Cortex of kidney (tissue), 1 donor: Measurements from ENCODE around the gene RNASE12.
"Not testable (repeated sequence)": the region's sequence is repeated elsewhere in the genome, so short reads cannot be mapped to it uniquely, and the experiment has no call there.

Experiments used
- DNase-seq: peaks from one replicate; lab custom pipeline; 2025; lab: John Stamatoyannopoulos, UW

RNASE12 gene

DNA sequence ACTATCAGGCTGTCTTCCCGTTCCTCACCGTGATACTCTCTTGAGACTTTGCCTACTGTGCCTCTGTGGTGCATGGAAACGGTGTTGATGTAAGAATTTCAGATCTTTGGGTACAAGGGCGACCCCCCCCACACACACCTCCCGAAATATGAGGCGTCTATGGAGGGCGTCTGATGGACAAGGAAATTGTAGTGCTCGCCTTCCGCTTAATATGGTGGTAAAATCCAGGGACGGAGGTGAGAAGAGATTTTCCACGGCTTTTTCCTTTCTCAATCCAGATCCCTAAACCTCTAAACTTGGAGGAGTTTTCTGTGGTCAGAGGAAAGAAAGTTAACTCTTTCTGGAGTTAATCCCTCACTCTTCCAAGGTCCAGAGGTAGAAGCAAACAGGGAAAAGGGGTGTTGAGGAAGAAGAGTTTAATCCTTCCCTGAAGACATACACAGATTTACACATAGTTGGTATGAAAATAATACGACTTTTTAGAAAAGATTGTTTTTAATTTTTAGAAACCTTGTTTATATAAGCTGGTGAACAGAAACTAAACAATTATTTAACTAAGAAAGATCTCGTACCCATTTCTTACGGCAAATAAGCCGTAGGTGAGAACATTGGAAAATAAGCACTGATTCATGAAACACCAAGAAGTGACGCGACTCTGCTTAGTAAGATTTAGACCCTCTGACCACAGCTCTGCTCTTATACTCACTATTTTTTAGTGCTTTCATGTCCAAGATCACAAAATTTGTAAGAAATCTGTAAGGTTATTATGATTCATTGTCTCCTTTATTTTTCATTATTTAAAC is 23.1 kb upstream of the RNASE12 start:
- no peak for DNase-seq

DNA sequence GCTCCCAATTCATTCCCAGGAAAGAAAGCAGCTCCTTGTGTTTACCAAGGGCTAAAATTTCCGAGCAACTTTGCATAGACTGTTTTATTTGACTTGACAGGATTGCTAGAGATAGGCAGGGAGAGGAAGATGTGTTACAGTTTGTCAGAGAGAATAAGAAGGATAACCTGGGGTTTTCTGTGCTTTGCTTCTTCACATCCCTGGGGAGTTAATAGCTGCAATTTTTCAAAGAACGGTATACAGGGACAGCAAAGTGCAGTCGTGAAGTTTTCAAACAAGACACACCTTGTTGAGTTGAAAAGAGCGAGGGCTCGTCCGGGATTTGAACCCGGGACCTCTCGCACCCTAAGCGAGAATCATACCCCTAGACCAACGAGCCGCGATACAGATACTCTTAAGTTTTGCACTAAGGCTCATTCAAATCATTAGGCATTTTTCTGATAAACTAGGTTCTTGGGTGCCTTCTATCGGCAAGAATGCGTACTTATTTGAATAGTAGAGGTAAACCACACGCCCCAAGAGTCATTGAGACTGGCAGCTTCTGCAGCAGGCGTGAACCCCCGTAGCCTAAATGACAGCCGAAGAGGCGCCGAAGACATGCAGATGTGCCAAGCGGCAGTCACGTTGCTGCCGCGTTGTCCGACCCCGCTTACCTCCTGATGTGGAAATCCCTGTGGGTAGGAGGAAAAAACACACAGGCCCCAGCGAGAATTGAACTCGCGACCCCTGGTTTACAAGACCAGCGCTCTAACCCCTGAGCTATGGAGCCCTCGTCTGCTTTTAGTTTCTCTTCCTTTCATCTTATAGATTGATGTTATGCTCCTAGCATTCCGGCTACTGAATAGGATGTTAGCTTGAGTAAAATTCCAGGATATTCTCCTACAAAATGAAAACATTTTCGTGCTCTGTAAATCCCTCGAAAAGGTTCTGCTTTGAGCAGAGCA is 22.2 kb upstream of the RNASE12 start:
- no peak for DNase-seq

DNA sequence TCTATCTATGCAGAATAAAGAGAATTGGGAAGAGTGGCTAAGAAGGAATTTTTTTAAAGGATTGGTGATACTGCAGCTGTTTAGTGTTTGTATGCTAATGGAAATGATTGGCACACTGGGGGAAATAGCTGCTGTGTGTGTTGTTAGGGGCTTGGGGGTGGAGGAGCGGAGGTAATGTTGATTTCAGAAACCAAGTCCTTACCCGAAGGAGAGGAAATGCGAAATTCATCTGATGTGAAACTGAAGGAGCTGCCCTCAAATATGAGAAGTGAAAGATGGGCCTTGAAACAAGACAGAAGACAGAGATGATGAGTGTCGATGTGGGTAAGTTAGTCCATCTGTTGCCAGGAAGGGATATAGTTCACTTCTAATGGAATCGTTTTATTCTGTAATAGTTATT is 21.2 kb upstream of the RNASE12 start:
- DNase-seq: no peak

DNA sequence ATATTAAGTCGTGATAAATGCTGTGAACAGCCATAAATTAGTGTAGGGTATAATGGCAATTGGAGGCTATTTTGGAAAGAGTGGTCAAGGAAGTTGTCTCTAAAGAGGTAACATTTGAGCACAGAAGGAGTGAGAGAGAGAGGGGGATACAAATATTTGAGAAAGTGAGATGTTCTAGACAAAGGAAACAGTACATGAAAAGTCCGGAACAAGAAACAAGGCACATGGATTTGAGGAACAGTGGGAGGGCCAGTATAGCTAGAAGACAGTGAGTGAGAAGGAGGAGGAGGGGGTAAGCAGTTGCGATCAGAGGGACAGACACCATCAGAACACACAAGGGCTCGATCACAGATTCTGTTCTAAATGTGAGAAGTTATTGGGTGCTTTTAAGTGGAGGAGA is 20.1 kb upstream of the RNASE12 start:
- DNase-seq: no peak

DNA sequence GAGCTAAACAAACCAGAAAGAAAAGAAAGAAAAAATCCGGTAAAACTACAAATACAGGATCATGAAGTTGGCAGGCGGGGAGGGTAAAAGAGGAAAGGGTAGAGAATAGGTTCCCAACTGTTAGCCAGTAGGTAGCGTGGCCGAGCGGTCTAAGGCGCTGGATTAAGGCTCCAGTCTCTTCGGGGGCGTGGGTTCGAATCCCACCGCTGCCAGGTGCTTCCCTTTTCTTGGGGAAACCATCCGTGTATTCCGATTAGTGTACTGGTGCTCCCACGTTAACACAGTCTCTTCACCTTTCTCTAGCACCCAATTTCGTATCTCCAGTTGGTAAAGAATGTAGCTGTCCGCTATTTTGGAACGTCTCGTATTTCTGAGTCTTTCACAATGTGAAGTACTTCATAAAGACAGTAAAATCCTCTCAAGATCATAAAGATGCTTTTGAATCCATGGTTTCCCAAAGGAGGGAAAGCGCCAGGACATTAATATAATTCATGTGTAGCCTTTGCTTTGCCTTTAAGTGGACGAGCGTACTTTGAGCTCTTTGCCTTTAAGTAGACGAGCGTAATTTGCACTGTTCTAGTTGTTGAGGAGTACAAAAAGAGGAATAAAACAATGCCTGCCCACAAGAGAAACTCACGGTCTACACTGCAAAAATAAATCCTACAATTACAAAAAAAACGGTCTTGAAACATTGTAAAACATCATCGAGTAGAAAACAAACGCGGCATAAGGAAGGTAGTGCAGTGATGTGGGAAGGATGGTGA is 19.0 kb upstream of the RNASE12 start:
- no peak for DNase-seq

DNA sequence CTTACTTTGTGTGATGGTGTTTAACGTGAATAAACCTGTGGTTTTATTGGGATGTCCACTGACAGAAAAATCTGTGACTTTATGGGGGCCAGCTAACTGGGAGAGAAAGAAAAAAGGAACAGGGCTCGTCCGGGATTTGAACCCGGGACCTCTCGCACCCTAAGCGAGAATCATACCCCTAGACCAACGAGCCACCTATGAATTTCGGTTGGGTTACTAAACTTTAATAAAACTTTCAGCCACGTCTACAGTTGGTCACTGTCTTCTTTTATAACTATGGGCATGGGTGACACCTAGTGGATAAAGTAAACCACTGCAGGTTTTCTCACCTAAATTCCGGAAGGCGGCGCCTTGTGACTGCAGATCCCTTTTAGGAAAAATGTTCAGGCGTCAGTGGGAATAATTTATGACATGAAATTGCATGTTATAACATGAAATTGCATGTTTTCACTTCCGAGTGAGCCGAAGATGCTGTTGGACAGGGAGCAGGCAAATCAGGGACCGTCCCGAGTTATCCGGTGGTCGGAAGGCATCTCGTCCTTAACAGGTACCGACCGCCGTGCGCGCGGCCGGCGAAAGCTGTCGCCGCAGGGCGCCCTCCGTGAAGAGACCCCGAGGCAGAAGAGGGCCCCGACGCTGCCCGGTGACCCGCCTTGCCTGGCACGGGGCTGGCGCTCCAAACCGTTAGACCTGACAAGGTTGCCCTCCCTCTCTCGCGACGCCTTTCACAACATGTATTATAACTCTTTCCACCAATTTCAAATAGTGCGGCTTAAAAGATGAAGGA is 18.2 kb upstream of the RNASE12 start:
- no peak for DNase-seq

DNA sequence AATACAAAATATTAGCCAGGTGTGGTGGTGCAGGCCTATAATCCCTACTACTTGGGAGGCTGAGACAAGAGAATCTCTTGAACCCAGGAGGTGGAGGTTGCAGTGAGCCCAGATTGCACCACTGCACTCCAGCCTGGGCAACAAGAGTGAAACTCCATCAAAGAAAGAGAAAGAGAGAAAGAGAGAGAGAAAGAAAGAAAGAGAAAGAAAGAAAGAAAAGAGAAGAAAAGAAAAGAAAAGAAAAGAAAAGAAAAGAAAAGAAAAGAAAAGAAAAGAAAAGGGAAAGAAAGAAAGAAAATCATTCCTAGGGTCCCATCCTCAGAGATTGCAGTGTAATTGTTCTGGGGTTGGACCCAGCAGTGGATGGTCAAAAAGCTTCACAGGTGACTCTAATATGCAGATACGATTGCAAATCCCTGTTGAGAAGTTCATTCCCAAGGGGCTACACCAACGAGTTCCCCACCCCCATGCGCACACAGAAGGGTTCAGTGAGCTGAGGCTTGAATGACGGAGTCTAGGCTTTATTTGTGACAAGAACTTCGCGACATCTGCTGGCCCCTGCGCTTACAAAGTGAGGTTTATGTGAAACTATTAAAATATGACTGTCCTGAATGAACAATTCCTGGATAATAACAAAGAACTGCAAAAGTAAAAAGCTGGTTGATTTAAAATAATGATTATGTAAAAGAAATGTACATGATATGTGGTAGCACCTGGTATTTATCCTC is 17.4 kb upstream of the RNASE12 start:
- no peak for DNase-seq

DNA sequence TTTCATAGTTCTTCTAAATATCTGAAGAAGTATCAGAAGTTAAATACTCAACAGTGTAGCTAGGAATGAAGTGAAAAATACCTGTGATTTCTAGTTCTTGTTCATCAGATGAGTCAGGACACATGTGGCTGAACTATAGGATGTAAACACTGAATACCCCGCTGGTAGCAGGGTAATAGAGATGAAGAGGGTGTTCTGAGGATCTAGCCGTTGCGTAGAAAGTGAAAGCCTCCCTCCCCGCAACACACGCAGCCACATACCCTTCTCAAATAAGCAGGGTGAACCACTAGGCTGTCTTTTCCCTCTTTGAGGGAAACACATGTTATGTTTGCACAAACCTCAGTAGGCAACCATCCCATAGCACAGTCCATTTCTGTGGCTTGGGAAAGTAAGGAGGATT is 16.4 kb upstream of the RNASE12 start:
- DNase-seq: no peak

DNA sequence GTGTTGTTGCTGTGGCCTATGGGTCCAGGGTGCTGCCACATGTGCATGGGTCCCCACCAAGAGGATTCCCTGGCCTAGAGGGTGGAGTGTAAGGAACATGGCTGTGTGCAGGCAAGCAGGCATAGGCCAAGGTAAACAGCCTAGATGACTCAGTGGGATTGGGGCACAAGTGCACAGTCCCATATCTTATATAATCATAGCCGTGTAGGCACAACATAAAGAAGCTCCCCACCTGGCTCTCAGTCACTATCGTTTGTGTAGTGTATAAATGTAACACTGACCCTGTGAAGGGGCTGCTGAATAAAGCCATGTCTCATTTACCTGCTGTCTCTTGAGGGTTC is 15.7 kb upstream of the RNASE12 start:
- no peak for DNase-seq

DNA sequence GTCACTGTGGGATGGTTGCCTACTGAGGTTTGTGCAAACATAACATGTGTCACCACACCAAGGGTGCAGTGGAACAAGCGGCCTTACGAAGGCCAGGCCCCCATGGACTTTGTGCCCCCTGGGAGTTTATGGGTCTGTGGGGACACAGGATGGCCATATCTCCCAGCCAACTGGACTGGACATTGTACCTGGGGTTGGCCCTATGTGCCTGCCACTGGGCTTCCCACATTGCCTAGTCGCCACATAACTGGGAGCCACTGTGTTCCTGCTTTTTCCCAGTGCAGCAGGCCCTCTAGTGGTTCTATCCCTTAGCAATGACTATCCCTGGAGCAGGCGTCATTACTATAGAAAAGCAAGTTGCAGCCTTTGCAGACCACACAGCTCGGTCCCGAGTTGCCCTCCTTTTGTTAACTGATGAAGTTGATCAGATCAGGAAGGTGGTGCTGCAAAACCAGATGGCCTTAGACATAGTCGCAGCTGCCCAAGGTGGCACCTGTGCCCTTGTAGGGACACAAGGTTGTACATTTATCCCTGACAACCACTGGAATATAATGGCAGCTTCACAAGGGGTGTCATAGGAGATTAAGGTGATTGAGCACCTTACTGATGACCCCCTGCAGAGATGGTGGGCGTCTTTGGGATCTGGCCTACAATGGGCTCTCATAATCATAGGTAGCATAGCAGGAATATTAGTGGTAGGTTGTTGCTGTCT is 15.2 kb upstream of the RNASE12 start:
- no peak for DNase-seq

DNA sequence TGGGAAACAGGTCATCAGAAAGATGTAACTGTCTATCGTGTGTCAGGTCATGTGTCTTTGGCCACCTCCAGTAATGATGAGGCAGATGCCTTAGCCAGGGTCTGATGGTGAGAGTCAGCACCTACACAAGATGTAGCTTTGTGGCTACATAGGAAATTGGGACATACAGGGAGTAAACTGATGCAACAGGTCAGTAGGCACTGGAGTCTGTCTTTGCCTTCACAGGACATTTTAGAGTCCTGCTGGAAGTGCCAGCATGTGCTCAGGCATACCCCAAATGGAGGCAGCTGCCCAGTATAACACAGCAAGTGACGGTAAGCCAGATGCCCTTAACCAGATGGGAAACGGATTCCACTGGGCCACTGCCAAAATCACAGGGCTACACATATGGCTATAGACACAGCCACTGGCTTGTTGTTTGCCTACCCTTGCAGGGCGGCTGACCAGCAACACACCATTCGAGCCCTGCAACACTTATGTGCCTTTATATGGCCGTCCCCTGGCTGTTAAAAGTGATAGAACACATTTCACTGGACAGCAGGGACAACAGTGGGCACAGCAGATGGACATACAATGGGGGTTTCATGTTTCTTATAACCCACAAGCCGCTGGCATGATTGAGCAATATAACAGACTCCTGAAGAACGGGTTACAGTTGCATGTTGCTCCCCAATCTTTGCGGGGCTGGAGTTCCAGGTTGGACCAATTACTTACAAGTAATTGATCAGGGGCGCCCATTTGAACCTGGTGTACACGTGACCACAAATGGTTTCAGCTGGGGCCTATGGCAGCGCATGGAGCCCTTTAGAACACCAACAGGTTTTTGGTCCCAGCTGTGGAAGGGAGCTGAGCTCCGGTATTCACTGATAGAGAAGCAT is 12.9 kb upstream of the RNASE12 start:
- DNase-seq: no peak

DNA sequence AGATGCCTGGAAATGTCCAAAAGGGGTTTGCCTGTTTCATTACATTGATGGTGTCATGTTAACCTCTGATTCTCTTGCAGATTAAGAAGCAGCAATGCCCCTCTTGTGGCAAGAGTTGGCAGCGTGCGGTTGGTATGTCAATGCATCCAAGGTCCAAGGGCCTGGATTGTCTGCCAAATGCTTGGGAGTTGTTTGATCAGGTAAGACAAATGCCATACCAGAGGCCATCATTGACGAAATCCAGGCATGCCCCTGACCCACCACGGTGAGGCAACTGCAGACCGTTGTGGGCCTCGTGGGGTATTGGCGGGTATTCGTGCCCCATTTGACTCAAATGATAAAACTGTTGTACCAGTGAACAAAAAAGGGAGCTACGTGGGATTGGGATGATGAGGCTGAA is 11.4 kb upstream of the RNASE12 start:
- no peak for DNase-seq

DNA sequence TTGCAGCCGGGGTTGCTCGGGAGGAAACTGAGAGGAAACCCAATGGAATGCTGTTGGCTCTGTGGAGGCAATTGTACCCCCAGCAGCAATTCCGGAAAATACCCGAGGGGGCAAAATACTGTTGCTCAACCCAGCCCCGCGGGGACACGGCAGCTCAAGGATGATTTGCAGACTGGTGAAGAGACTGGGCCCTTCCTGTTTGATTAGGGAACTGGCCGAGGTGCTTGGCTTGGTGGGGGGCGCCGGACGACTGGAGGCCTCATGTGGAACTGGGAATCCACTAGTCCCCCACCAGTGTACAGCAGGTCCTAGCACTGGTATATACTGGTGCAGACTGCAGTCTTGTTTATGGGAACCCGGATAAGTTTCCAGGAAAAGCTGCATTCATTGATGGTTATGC is 10.3 kb upstream of the RNASE12 start:
- no peak for DNase-seq

DNA sequence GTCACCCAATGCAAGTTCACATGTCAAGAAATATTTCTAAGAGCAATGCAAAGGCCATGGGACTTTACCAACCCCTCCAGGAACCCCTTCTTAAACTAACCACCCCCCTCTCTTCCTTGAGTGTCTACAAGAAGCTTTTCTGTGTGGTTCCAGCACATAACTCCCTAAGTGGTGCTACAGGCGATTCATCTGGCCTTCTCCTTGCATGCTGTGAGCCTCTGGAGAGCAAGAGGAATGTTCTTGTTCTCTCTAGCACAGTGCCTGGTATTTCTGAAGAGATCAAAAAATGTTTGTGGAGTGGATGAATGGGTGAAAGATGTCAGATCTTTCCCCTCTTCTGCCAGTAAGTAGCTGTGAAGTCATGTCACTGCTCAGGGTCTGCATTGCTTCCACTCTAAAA is 5.9 kb upstream of the RNASE12 start:
- DNase-seq: no peak

DNA sequence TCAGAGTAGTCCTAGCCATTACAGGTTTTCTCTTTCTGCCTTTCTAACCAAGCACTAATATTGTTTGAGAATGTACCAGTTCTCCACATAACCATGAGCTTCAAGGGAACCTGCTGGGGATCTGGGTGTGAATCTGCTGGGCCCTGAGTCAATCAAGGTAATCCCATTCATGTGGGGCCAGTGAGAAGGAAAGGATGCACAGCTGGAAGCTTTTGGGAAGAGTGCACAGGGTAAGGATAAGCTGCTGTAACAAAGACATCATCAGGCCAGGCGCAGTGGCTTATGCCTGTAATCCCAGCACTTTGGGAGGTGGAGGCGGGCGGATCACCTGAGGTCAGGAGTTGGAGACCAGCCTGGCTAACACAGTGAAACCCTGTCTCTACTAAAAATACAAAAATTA is 4.5 kb upstream of the RNASE12 start:
- DNase-seq: not testable (repeated sequence)

DNA sequence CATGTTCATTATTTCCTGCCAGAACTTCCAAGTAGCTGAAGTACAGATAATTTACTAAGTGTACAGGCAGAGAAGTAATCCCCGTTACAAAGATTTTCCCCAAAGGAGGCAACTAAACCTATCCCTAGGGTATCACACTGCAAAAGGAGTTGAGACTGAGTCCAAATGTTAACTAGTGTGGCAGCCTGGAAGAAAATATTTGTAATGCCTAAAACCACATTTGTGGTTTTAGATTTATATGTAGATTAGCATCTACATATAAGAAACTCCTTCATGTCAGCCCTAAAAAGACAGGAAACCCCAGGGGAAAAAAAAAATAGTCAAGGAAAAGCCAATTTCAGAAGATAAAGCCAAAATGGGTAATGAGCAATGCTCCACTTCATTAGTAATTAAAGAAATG is 1.4 kb upstream of the RNASE12 start:
- DNase-seq: no peak

DNA sequence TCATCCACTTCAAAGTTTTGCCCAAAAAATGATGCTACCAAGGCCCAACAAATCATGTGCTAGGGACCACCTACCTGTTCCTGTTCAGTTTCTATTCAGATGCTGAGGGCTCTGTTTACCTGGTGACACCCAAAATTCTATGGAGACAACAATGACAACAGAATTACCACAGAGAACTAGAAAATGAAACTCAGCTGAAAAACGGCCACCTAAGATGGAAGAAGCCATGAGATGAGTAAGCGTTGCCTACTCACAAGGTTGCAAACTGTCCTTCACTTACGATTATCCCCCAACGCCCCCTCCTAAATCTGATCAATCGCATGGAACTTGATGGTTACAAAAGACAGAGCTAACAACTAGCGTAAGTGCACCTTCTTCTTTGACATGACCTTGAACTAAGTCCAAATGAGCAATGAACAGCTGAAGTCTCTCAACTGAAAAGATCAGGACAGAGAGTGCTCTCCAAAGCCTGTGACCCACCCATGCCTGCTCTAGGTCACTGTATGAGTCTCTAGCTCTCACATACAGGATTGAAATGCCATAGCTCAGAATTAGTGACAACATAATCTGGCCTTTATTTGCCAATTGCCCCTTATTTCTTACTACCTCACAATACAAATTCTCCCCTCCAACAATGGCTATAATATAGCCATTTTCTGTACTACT is 3.6 kb downstream of the RNASE12 start, which contains the start of gene RNASE11:
RNASE11 (minus strand) TSS at position 513 of the 666 bp plus-strand sequence.
- no peak for DNase-seq

DNA sequence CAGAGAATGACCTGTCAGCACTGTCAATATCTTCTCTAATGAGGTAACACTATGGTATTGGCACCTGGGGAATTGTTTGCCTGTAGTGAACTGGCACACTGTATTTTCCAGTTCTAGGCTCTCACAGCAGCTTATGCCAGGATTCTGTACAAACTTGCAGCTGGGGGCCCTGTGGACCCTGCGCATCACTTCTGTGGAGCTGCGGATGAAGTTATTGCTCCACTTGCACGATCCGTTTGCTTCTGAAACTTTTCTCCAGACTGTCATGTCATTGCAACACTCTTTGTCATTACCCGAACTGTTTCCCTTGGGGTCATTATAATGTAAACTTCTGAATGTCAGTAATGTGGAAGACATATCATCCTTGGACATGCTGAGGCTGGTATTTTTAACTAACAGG is 7.3 kb downstream of the RNASE12 start:
- DNase-seq: no peak

DNA sequence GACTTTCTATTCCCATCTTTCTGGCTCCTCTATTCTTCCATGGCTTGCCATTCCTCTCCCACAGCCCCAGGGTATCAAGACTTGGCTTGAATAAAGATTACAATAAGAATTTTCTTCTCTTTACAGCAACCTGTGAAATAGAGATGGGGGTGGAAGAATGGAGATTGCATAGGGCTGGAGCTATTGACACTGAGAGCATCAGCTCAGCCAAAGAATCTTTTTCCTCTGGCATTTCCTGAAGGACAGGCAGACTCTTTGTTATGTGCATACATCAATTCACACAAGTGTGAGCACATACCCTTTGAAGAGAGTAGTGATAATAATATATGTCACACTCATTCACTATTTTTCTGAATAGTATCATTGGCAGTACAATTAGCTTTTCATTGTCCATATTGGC is 8.0 kb downstream of the RNASE12 start:
- no peak for DNase-seq
